Activated CD4-positive, alpha-beta T cell treated with anti-CD3 and anti-CD28 coated beads for 36 hours (primary cell): ENCODE measurements around the gene CHCHD6. TPM values are rescaled to one million over a fixed set of nuclear protein-coding genes. Genes with fewer than 3 reads are reported as not detected.

Experiments
- ATAC-seq: fragments of 200-7000 bp; cut with Tn5 transposase; one replicate; pipeline ENCODE4 v1.10.0; 2021; ENCODE audit warnings: mild to moderate bottlenecking, moderate library complexity
- CTCF ChIA-PET: fragments of 350-600 bp; sonication (Branson Sonifier 250); formaldehyde crosslinking; loops from one replicate; lab custom pipeline; 2021; ENCODE audit warnings: antibody characterized with exemption; lab: Charles Lee
- POLR2A ChIA-PET: fragments of 350-600 bp; sonication (Branson Sonifier 250); formaldehyde crosslinking; loops from one replicate; lab custom pipeline; 2021; ENCODE audit warnings: antibody characterized with exemption, inconsistent platforms; lab: Charles Lee
- DNase-seq: peaks from one replicate; pipeline ENCODE4 v3.0.0-alpha.2; 2020
- H3K27ac Mint-ChIP-seq: one replicate; pipeline ENCODE4 v1.8.0; 2021; ENCODE audit warnings: mixed read lengths
- H3K27me3 Mint-ChIP-seq: one replicate; pipeline ENCODE4 v1.8.0; 2021; ENCODE audit warnings: mixed read lengths
- H3K36me3 Mint-ChIP-seq: one replicate; pipeline ENCODE4 v1.8.0; 2021; ENCODE audit warnings: low read depth, mixed read lengths
- H3K4me1 Mint-ChIP-seq: one replicate; pipeline ENCODE4 v1.8.0; 2021; ENCODE audit warnings: mixed read lengths
- H3K4me3 Mint-ChIP-seq: one replicate; pipeline ENCODE4 v1.8.0; 2021; ENCODE audit warnings: mild to moderate bottlenecking, moderate library complexity, mixed read lengths
- H3K9me3 Mint-ChIP-seq: one replicate; pipeline ENCODE4 v1.8.0; 2021; ENCODE audit warnings: low read depth, mixed read lengths
- intact Hi-C, 2 experiments: fragments of 100-400 bp; cut with DNase I in 1 of 2; cut with micrococcal nuclease in 1 of 2; formaldehyde crosslinking; loops; one replicate each; pipeline versions ENCODE4 v1.14.2 to v1.15.1; 2022 to 2024; cut with DNase I, micrococcal nuclease
- total RNA-seq, 2 experiments: library from RNA; stranded (reverse); gene quantifications; one replicate each; pipeline ENCODE4 v1.2.3, GENCODE V29; 2021

Gene CHCHD6
- total RNA-seq, 2 experiments from 2014 or later = 17.1 to 17.7 TPM

GRCh38 chr3:126963261-126964190, 259.5 kb downstream of the CHCHD6 start:
- H3K27ac Mint-ChIP-seq = no peak overlapping the region
- CTCF ChIA-PET = interaction anchor here (0.5 to 0.6 kb wide), 2 partner anchors 8 to 227 kb away, joined by 3 read pairs; no protein-coding TSS in a partner anchor
- POLR2A ChIA-PET = interaction anchor here (0.6 kb wide), 1 partner anchor 1408 kb away, joined by 3 read pairs; no protein-coding TSS in a partner anchor

GRCh38 chr3:126964261-126964660, 260.2 kb downstream of the CHCHD6 start:
- ChIA-PET CTCF (interaction anchor here (0.5 kb wide), 1 partner anchor 227 kb away, joined by 3 read pairs; no protein-coding TSS in a partner anchor), POLR2A (no interaction called here)
- DNase-seq = no peak
- Mint-ChIP-seq H3K27me3 (no peaks in the 10 kb centered on the region), H3K4me3 (no peak overlapping the region), H3K9me3 (no peaks in the 10 kb centered on the region), H3K27ac (no peak overlapping the region), H3K4me1 (no peaks in the 10 kb centered on the region), H3K36me3 (no peaks in the 10 kb centered on the region)
- intact Hi-C loops = no loop called here
- ATAC-seq = no peak

More at GRCh38 chr3:126963261-126964190, 259.5 kb downstream of the CHCHD6 start:
- Mint-ChIP-seq H3K36me3 (no peaks in the 10 kb centered on the region), H3K9me3 (no peaks in the 10 kb centered on the region), H3K4me3 (no peak overlapping the region), H3K27me3 (no peaks in the 10 kb centered on the region), H3K4me1 (no peaks in the 10 kb centered on the region)
- no peak for DNase-seq
- ATAC-seq = no peak
- intact Hi-C loops = no loop called here

GRCh38 chr3:126964950-126965349, 260.9 kb downstream of the CHCHD6 start:
- Mint-ChIP-seq H3K9me3 (no peaks in the 10 kb centered on the region), H3K4me1 (no peaks in the 10 kb centered on the region), H3K27ac (no peak overlapping the region), H3K36me3 (no peaks in the 10 kb centered on the region), H3K27me3 (no peaks in the 10 kb centered on the region), H3K4me3 (no peak overlapping the region)
- POLR2A ChIA-PET = no interaction called here
- CTCF ChIA-PET = no interaction called here
- intact Hi-C loops = no loop called here
- ATAC-seq (no peak), DNase-seq (no peak)

- Mint-ChIP-seq H3K4me3 (no peak overlapping the region), H3K4me1 (no peaks in the 10 kb centered on the region), H3K9me3 (no peaks in the 10 kb centered on the region), H3K27ac (no peak overlapping the region), H3K27me3 (no peaks in the 10 kb centered on the region), H3K36me3 (no peaks in the 10 kb centered on the region)
- ATAC-seq (no peak), DNase-seq (no peak)
- CTCF ChIA-PET = no interaction called here
- POLR2A ChIA-PET = no interaction called here
- intact Hi-C loops = no loop called here
These were observed 261.6 kb downstream of the CHCHD6 start for GRCh38 chr3:126965526-126966080.

- Mint-ChIP-seq H3K36me3 (no peaks in the 10 kb centered on the region), H3K4me1 (no peaks in the 10 kb centered on the region), H3K27ac (no peak overlapping the region), H3K4me3 (no peak overlapping the region), H3K9me3 (no peaks in the 10 kb centered on the region), H3K27me3 (no peaks in the 10 kb centered on the region)
- no peak for ATAC-seq
- intact Hi-C loops = no loop called here
- ChIA-PET CTCF (interaction anchor here (0.6 kb wide), 1 partner anchor 54 kb away, joined by 5 read pairs; no protein-coding TSS in a partner anchor), POLR2A (no interaction called here)
- no peak for DNase-seq
These were observed 263.3 kb downstream of the CHCHD6 start for GRCh38 chr3:126967386-126967785.

GRCh38 chr3:126968391-126969390, 264.7 kb downstream of the CHCHD6 start:
- Mint-ChIP-seq H3K4me3 (no peak overlapping the region), H3K36me3 (no peaks in the 10 kb centered on the region)

GRCh38 chr3:126969586-126969985, 265.5 kb downstream of the CHCHD6 start:
- Mint-ChIP-seq H3K27ac (no peak overlapping the region), H3K36me3 (no peaks in the 10 kb centered on the region), H3K27me3 (peaks cover 2% of the 10 kb centered on the region), H3K4me3 (no peak overlapping the region), H3K4me1 (no peaks in the 10 kb centered on the region), H3K9me3 (peaks cover 3% of the 10 kb centered on the region)
- no peak for DNase-seq
- ChIA-PET POLR2A (no interaction called here), CTCF (interaction anchor here (0.9 kb wide), 1 partner anchor 20 kb away, joined by 3 read pairs; no protein-coding TSS in a partner anchor)
- ATAC-seq = no peak
- intact Hi-C loops = no loop called here

More at GRCh38 chr3:126968391-126969390, 264.7 kb downstream of the CHCHD6 start:
- ChIA-PET CTCF (no interaction called here), POLR2A (interaction anchor here (0.6 kb wide), 1 partner anchor 247 kb away, joined by 3 read pairs; no protein-coding TSS in a partner anchor)
- Mint-ChIP-seq H3K27ac (no peak overlapping the region), H3K9me3 (no peaks in the 10 kb centered on the region), H3K4me1 (no peaks in the 10 kb centered on the region), H3K27me3 (no peaks in the 10 kb centered on the region)
- ATAC-seq (no peak), DNase-seq (no peak)
- intact Hi-C loops = no loop called here

GRCh38 chr3:126970101-126970500, 266.1 kb downstream of the CHCHD6 start:
- H3K27ac Mint-ChIP-seq = no peak overlapping the region
- peaks cover 2% of the 10 kb centered on the region for H3K27me3 Mint-ChIP-seq
- no peaks in the 10 kb centered on the region for H3K4me1 Mint-ChIP-seq
- peaks cover 8% of the 10 kb centered on the region for H3K9me3 Mint-ChIP-seq
- ChIA-PET CTCF (interaction anchor here (0.9 kb wide), 1 partner anchor 19 kb away, joined by 3 read pairs; no protein-coding TSS in a partner anchor), POLR2A (no interaction called here)
- no peak for ATAC-seq
- intact Hi-C loops = no loop called here
- no peak for DNase-seq
- no peak overlapping the region for H3K4me3 Mint-ChIP-seq
- H3K36me3 Mint-ChIP-seq = no peaks in the 10 kb centered on the region

- intact Hi-C loops = no loop called here
- H3K36me3 Mint-ChIP-seq = no peaks in the 10 kb centered on the region
- H3K27me3 Mint-ChIP-seq = peaks cover 2% of the 10 kb centered on the region
- ATAC-seq (no peak), DNase-seq (no peak)
- H3K27ac Mint-ChIP-seq = no peak overlapping the region
- H3K4me1 Mint-ChIP-seq = no peaks in the 10 kb centered on the region
- ChIA-PET POLR2A (no interaction called here), CTCF (interaction anchor here (0.7 kb wide), 1 partner anchor 8 kb away, joined by 3 read pairs; no protein-coding TSS in a partner anchor)
- no peak overlapping the region for H3K4me3 Mint-ChIP-seq
- peaks cover 10% of the 10 kb centered on the region for H3K9me3 Mint-ChIP-seq
These were observed 266.9 kb downstream of the CHCHD6 start for GRCh38 chr3:126970921-126971320.

- Mint-ChIP-seq H3K27ac (no peak overlapping the region), H3K4me3 (no peak overlapping the region), H3K4me1 (no peaks in the 10 kb centered on the region), H3K27me3 (peaks cover 2% of the 10 kb centered on the region), H3K9me3 (peaks cover 10% of the 10 kb centered on the region), H3K36me3 (no peaks in the 10 kb centered on the region)
- ChIA-PET CTCF (interaction anchor here (0.7 kb wide), 1 partner anchor 9 kb away, joined by 3 read pairs; no protein-coding TSS in a partner anchor), POLR2A (no interaction called here)
- DNase-seq = no peak
- no peak for ATAC-seq
- intact Hi-C loops = no loop called here
These were observed 267.9 kb downstream of the CHCHD6 start for GRCh38 chr3:126971891-126972351.
